Large intestine (tissue), 3 donors: ENCODE data around the gene DNMT3A. TPM values are rescaled to one million over a fixed set of nuclear protein-coding genes. Genes with fewer than 3 reads are reported as not detected.

Experiments
- DNase-seq, 2 donors: peaks; one replicate each; pipeline versions ENCODE4 v3.0.0 to v3.0.0-alpha.2; 2013
- H3K27ac ChIP-seq: one replicate; pipeline ENCODE4 v1.5.1; 2013; ENCODE audit warnings: low read length
- H3K27me3 ChIP-seq: 2 replicates; pipeline ENCODE4 v1.6.1; 2013; ENCODE audit warnings: low read length; ENCODE audit not compliant: control insufficient read depth, insufficient read depth
- H3K36me3 ChIP-seq: 2 replicates; pipeline ENCODE4 v1.6.1; 2013; ENCODE audit warnings: low read length; ENCODE audit not compliant: control insufficient read depth, insufficient read depth
- H3K4me1 ChIP-seq: one replicate; pipeline ENCODE4 v1.6.1; 2013; ENCODE audit warnings: low read length; ENCODE audit not compliant: control insufficient read depth, insufficient read depth
- H3K4me3 ChIP-seq: one replicate; pipeline ENCODE4 v1.5.1; 2013; ENCODE audit warnings: low read length
- H3K9me3 ChIP-seq: one replicate; pipeline ENCODE4 v1.6.1; 2013; ENCODE audit warnings: mild to moderate bottlenecking, low read depth, low read length, moderate library complexity; ENCODE audit not compliant: control insufficient read depth
- WGBS: methylation state at CpG from one replicate; pipeline ENCODE4 v1.1.5; 2013; ENCODE audit warnings: low lambda C conversion rate; ENCODE audit not compliant: insufficient coverage; 5-methylcytosine and 5-hydroxymethylcytosine counted together
- polyA plus RNA-seq: library from polyadenylated mRNA; unstranded; fragments of 120-200 nt; gene quantifications from one replicate; pipeline ENCODE4 v1.2.1, GENCODE V29; 2013

Gene DNMT3A
- polyA plus RNA-seq, 1 donor, result 50.2 TPM

DNA sequence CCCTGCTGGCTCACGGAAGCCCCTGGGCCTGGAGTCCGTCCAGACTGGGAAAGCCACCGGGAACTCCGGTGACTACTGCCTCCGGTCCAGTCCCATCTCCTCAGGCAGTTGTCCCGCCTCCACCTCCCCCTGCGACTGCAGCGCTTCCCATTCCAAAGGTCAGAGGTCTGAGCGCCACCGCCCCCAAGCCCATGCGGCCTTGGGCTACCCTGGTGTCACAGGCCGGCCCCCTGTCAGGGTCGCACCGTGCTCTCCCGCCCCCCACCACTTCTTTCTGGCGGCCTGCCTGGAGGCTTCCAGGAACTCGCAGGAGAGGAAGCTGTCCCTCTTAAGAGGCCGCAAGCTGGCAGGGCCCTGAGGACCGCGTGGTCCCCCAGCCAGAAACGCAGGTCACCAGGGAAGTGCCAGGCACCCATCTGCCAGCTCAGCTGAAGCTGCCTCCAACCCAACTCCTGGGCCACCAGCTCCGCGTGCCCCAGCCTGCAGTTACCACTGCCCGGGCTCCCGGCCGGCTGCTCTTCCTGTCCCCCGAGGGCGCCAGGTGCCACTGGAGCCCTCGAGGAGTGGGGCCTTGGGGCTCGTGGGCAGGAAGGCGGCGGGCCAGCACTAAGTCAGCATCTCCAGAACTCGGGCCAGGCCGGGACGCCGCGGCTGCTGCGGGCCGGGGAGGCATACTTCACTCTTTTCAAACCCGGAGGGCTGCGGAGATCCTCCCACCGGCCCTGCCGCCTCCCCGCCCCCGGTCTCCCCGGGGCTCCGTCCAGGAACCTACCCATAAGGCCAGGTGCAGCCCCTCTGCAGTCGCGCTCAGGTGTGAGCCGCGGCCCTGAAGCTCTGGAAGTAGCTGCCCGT is 90.1 kb downstream of the DNMT3A start:
- WGBS, result no CpG with 5 or more reads among the region's 52 CpGs
- H3K36me3 ChIP-seq, result peaks cover 47% of the 10 kb centered on the region
- peak; percentile 63 to 87 for DNase-seq

GRCh38 chr2:25251071-25251421 is 90.7 kb downstream of the DNMT3A start:
- Histone ChIP-seq H3K4me3 (peak overlapping the region; percentile 60), H3K27me3 (no peaks in the 10 kb centered on the region), H3K4me1 (peaks cover 25% of the 10 kb centered on the region), H3K9me3 (no peaks in the 10 kb centered on the region), H3K36me3 (peaks cover 51% of the 10 kb centered on the region), H3K27ac (peak overlapping the region; percentile 91)
- WGBS, result no CpG with 5 or more reads among the region's 13 CpGs
- DNase-seq, result no peak

More for the DNA sequence above, 90.1 kb downstream of the DNMT3A start:
- Histone ChIP-seq H3K9me3 (no peaks in the 10 kb centered on the region), H3K27me3 (no peaks in the 10 kb centered on the region), H3K4me3 (peak overlapping the region; percentile 60), H3K4me1 (peaks cover 27% of the 10 kb centered on the region), H3K27ac (peak overlapping the region; percentile 91)

- no CpG with 5 or more reads among the region's 28 CpGs for WGBS
- Histone ChIP-seq H3K4me1 (peaks cover 25% of the 10 kb centered on the region), H3K4me3 (peak overlapping the region; percentile 60), H3K27ac (no peak overlapping the region), H3K27me3 (no peaks in the 10 kb centered on the region), H3K9me3 (no peaks in the 10 kb centered on the region), H3K36me3 (peaks cover 51% of the 10 kb centered on the region)
- peak; percentile 29 to 40 for DNase-seq
Measured at GRCh38 chr2:25250331-25251070, 91.2 kb downstream of the DNMT3A start.

- Histone ChIP-seq H3K4me1 (peaks cover 25% of the 10 kb centered on the region), H3K27ac (no peak overlapping the region), H3K9me3 (no peaks in the 10 kb centered on the region), H3K27me3 (no peaks in the 10 kb centered on the region), H3K36me3 (peaks cover 51% of the 10 kb centered on the region), H3K4me3 (no peak overlapping the region)
- no CpG with 5 or more reads among the region's 4 CpGs for WGBS
- DNase-seq, result no peak
Measured at GRCh38 chr2:25249785-25250184, 91.9 kb downstream of the DNMT3A start.

DNA sequence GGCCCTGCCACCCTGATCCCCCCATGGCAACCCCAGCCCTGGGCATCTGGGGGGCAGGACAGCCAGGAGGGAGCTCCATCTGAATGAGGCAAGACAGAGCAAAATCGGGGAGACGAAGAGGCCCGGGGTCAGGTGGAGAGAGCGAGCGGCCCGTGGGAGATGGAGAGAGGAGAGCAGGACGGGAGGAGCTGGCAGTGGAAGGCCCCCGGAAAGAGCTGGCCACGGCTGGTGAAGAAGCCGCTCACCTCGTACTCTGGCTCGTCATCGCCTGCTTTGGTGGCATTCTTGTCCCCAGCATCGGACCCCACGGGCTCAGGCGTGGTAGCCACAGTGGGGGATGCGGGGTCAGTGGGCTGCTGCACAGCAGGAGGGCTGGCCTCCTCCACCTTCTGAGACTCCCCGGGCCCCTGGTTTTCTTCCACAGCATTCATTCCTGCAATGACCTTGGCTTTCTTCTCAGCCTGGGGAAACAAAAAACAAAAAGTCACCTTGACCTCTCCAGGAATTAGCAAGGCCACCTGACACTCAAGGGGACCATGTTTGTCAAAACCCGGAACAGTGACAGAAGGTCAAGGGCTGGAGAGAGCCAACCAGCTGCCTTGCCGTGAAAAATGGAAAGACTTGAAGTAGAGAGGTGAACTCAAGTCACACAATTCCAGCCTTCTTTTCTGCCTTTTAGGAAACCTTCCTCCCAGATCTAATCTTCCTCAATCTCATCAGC is 93.8 kb downstream of the DNMT3A start:
- no peaks in the 10 kb centered on the region for H3K27me3 ChIP-seq
- H3K9me3 ChIP-seq, result no peaks in the 10 kb centered on the region
- WGBS, result 100% methylated on average over 4 of the region's 20 CpGs
- peaks cover 59% of the 10 kb centered on the region for H3K36me3 ChIP-seq
- no peak overlapping the region for H3K27ac ChIP-seq
- peaks cover 20% of the 10 kb centered on the region for H3K4me1 ChIP-seq
- DNase-seq, result no peak
- H3K4me3 ChIP-seq, result no peak overlapping the region

DNA sequence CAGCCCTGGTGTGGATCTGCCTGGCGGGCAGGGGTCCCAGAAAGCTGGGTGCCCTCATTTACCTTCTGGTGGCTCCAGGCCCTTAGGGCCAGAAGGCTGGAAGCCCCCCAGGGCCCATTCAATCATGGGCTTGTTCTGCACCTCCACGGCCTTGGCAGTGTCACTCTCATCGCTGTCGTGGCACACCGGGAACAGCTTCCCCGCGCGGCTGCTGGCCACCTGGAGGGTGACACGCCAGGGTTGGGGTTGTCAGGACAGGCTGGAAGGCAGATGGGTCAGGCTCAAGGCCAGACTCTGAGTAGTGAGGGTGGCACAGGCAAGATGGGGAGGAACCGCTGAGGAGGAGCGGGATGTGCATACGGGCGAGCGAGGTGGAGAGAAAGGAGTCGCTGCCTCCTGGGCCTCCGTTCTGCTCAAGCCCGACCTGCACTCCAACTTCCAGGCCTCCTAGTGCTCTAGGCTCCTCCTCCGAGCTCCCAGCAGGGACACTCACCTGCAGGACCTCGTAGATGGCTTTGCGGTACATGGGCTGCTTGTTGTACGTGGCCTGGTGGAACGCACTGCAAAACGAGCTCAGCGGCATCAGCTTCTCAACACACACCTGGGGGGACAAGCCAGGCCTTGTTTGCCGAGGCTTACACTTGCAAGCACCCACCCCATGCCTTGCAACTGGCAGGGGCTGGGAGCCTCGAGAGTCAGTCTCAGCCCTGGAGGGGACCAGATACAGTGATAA is 95.0 kb downstream of the DNMT3A start:
- Histone ChIP-seq H3K4me1 (peaks cover 14% of the 10 kb centered on the region), H3K27ac (no peak overlapping the region), H3K4me3 (no peak overlapping the region), H3K27me3 (no peaks in the 10 kb centered on the region), H3K9me3 (no peaks in the 10 kb centered on the region), H3K36me3 (peaks cover 70% of the 10 kb centered on the region)
- no CpG with 5 or more reads among the region's 26 CpGs for WGBS
- DNase-seq, result no peak

- Histone ChIP-seq H3K27ac (no peak overlapping the region), H3K9me3 (no peaks in the 10 kb centered on the region), H3K36me3 (peaks cover 78% of the 10 kb centered on the region), H3K4me3 (no peak overlapping the region), H3K27me3 (no peaks in the 10 kb centered on the region), H3K4me1 (peaks cover 8% of the 10 kb centered on the region)
- DNase-seq, result no peak
- WGBS, result no CpG with 5 or more reads among the region's 14 CpGs
Measured at GRCh38 chr2:25246001-25246400, 95.7 kb downstream of the DNMT3A start.

DNA sequence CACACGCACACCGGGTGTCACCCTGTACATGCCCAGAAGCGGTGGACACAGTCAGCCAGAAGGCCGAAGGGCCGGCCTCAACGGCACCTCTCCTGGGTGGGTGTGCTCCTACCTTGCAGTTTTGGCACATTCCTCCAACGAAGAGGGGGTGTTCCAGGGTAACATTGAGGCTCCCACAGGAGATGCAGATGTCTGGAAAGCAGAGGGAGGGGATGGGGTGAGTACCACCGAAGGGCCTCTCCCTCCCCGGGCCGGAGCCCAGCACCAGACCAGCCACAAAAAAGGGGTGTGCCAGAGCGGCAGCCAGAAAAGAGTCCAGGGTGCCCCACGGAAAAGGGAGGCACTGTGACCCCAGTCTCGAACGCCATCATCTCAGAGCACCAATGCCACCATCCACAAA is 96.6 kb downstream of the DNMT3A start:
- H3K27ac ChIP-seq, result no peak overlapping the region
- no peak overlapping the region for H3K4me3 ChIP-seq
- no peaks in the 10 kb centered on the region for H3K9me3 ChIP-seq
- WGBS, result no CpG with 5 or more reads among the region's 14 CpGs
- no peak for DNase-seq
- H3K27me3 ChIP-seq, result no peaks in the 10 kb centered on the region
- peaks cover under 1% of the 10 kb centered on the region for H3K4me1 ChIP-seq
- peaks cover 86% of the 10 kb centered on the region for H3K36me3 ChIP-seq

DNA sequence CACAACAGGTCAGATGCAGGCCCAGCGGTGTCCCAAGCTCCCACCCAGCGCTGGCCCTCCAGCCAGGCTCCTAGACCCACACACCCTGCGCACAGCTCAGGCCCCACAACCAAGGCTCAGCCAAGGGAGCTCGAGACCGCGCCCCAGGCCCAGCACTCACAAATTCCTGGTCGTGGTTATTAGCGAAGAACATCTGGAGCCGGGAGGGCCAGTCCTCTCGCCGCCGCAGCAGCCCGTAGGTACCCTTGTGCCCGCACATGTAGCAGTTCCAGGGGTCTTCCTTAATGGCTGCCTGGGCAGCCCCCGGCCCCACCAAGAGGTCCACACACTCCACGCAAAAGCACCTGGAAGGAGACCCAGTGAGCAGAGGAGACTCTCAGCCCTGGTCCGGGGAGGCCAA is 97.7 kb downstream of the DNMT3A start:
- no CpG with 5 or more reads among the region's 17 CpGs for WGBS
- no peak for DNase-seq
- Histone ChIP-seq H3K27me3 (no peaks in the 10 kb centered on the region), H3K4me3 (no peak overlapping the region), H3K27ac (no peak overlapping the region), H3K4me1 (no peaks in the 10 kb centered on the region), H3K36me3 (peaks cover 88% of the 10 kb centered on the region), H3K9me3 (no peaks in the 10 kb centered on the region)

- peaks cover 94% of the 10 kb centered on the region for H3K36me3 ChIP-seq
Measured at GRCh38 chr2:25241452-25241851, 100.3 kb downstream of the DNMT3A start.

More at GRCh38 chr2:25241452-25241851, 100.3 kb downstream of the DNMT3A start:
- H3K4me1 ChIP-seq, result no peaks in the 10 kb centered on the region
- H3K9me3 ChIP-seq, result no peaks in the 10 kb centered on the region
- no peak for DNase-seq
- no CpG with 5 or more reads among the region's 13 CpGs for WGBS
- H3K4me3 ChIP-seq, result no peak overlapping the region
- no peaks in the 10 kb centered on the region for H3K27me3 ChIP-seq
- no peak overlapping the region for H3K27ac ChIP-seq
